ENCODE data around the gene EPRS1.

- TF ChIP-seq CTCF (IDR thresholded peaks at IDR 0.05; ENCODE audit: low read depth, low read length): no peak
- TF ChIP-seq EZH2phosphoT487 (IDR thresholded peaks at IDR 0.05; ENCODE audit: low read depth): no peak
Observed at GRCh38 chr1:219999821-220000220, 46.5 kb downstream of the EPRS1 start.
